Measurements from ENCODE around the gene ING4. TPM values are rescaled to one million over a fixed set of nuclear protein-coding genes. Genes with fewer than 3 reads are reported as not detected.

ING4 gene
- total RNA-seq, 1 donor from 2014 or later: 135 TPM

GRCh38 chr12:6604259-6605029, 58.5 kb downstream of the ING4 start:
- Mint-ChIP-seq H3K9me3 (no peaks in the 10 kb centered on the region), H3K27me3 (ENCODE audit: insufficient read depth, low read depth) (peaks cover 5% of the 10 kb centered on the region), H3K36me3 (peaks cover 40% of the 10 kb centered on the region), H3K27ac (no peak overlapping the region), H3K4me1 (peaks cover 29% of the 10 kb centered on the region), H3K4me3 (no peak overlapping the region)
- no peaks in the 10 kb centered on the region for H3K9me3 ChIP-seq (ENCODE audit: low read depth)
- H3K27me3 ChIP-seq: no peaks in the 10 kb centered on the region
- no peak for TF ChIP-seq CTCF (IDR thresholded peaks at IDR 0.05)
- no peak for TF ChIP-seq EZH2phosphoT487 (IDR thresholded peaks at IDR 0.05)
- TF ChIP-seq EZH2 (IDR thresholded peaks at IDR 0.05): no peak
- peaks cover 32% of the 10 kb centered on the region for H3F3A ChIP-seq (ENCODE audit: low read depth)
- H3K9ac ChIP-seq: peak overlapping the region; percentile 58
- peak overlapping the region; percentile 84 for H3K4me2 ChIP-seq
- H3K4me3 ChIP-seq: peak overlapping the region; percentile 68
- H2AFZ ChIP-seq (replicated peaks): no peak overlapping the region
- DNase-seq (ENCODE audit: low spot score): no peak
- peaks cover 14% of the 10 kb centered on the region for H3K36me3 ChIP-seq
- peaks cover 58% of the 10 kb centered on the region for H4K20me1 ChIP-seq (ENCODE audit: low read depth)
- no peak overlapping the region for H3K27ac ChIP-seq
- peaks cover 31% of the 10 kb centered on the region for H3K4me1 ChIP-seq
- peaks cover 70% of the 10 kb centered on the region for H3K79me2 ChIP-seq (ENCODE audit: low read depth)

GRCh38 chr12:6603095-6603567, 59.8 kb downstream of the ING4 start:
- Mint-ChIP-seq H3K4me1 (peaks cover 29% of the 10 kb centered on the region), H3K4me3 (peak overlapping the region; percentile 67), H3K27ac (no peak overlapping the region), H3K27me3 (ENCODE audit: insufficient read depth, low read depth) (peaks cover 5% of the 10 kb centered on the region), H3K9me3 (no peaks in the 10 kb centered on the region), H3K36me3 (peaks cover 47% of the 10 kb centered on the region)
- no peaks in the 10 kb centered on the region for H3K9me3 ChIP-seq (ENCODE audit: low read depth)
- TF ChIP-seq CTCF (IDR thresholded peaks at IDR 0.05) (no peak), EZH2phosphoT487 (IDR thresholded peaks at IDR 0.05) (no peak), EZH2 (IDR thresholded peaks at IDR 0.05) (no peak)
- H3K27me3 ChIP-seq: no peaks in the 10 kb centered on the region
- H3K36me3 ChIP-seq: peaks cover 14% of the 10 kb centered on the region
- DNase-seq (ENCODE audit: low spot score): peak; percentile 46
- peaks cover 31% of the 10 kb centered on the region for H3K4me1 ChIP-seq
- peak overlapping the region; percentile 84 for H3K4me2 ChIP-seq
- peaks cover 58% of the 10 kb centered on the region for H4K20me1 ChIP-seq (ENCODE audit: low read depth)
- H3K27ac ChIP-seq: peak overlapping the region; percentile 13
- H3K4me3 ChIP-seq: peak overlapping the region; percentile 10
- peak overlapping the region; percentile 11 for H3K9ac ChIP-seq
- H3K79me2 ChIP-seq (ENCODE audit: low read depth): peaks cover 74% of the 10 kb centered on the region
- H3F3A ChIP-seq (ENCODE audit: low read depth): peaks cover 20% of the 10 kb centered on the region
- H2AFZ ChIP-seq (replicated peaks): no peak overlapping the region

- peak overlapping the region; percentile 11 for H3K9ac ChIP-seq
- H3K4me3 ChIP-seq: no peak overlapping the region
- H3F3A ChIP-seq (ENCODE audit: low read depth): peaks cover 14% of the 10 kb centered on the region
- Mint-ChIP-seq H3K27me3 (ENCODE audit: insufficient read depth, low read depth) (peaks cover 5% of the 10 kb centered on the region), H3K36me3 (peaks cover 52% of the 10 kb centered on the region), H3K27ac (no peak overlapping the region), H3K4me1 (peaks cover 29% of the 10 kb centered on the region), H3K9me3 (no peaks in the 10 kb centered on the region), H3K4me3 (peak overlapping the region; percentile 54)
- DNase-seq (ENCODE audit: low spot score): no peak
- H3K4me2 ChIP-seq: peak overlapping the region; percentile 84
- no peaks in the 10 kb centered on the region for H3K27me3 ChIP-seq
- H2AFZ ChIP-seq (replicated peaks): no peak overlapping the region
- peaks cover 74% of the 10 kb centered on the region for H3K79me2 ChIP-seq (ENCODE audit: low read depth)
- peaks cover 14% of the 10 kb centered on the region for H3K36me3 ChIP-seq
- no peaks in the 10 kb centered on the region for H3K9me3 ChIP-seq (ENCODE audit: low read depth)
- TF ChIP-seq EZH2phosphoT487 (IDR thresholded peaks at IDR 0.05): no peak
- peak overlapping the region; percentile 13 for H3K27ac ChIP-seq
- H3K4me1 ChIP-seq: peaks cover 28% of the 10 kb centered on the region
- H4K20me1 ChIP-seq (ENCODE audit: low read depth): peaks cover 58% of the 10 kb centered on the region
Measured at GRCh38 chr12:6602526-6602925, 60.4 kb downstream of the ING4 start.

Small RNAs within 50 kb of the gene (small RNA-seq; reads per million reads assigned to genes)
- gene RNU6-781P: not detected

Other genes with a start within 250 kb of the ING4 start
- gene CD27, start 218.2 kb downstream of the ING4 start, total RNA-seq (ENCODE audit: low replicate concordance): 0.43 TPM in 1 of 2 replicates, not detected in the other
- 0.56 TPM in 1 of 2 replicates, not detected in the other for gene TAPBPL, start 211.1 kb downstream of the ING4 start, total RNA-seq (ENCODE audit: low replicate concordance)
- gene VAMP1, start 192.4 kb downstream of the ING4 start, total RNA-seq (ENCODE audit: low replicate concordance): 14.3 and 23.1 TPM in 2 replicates
- 95.2 and 143 TPM in 2 replicates for gene MRPL51, start 169.9 kb downstream of the ING4 start, total RNA-seq (ENCODE audit: low replicate concordance)
- gene NCAPD2, start 169.0 kb downstream of the ING4 start, total RNA-seq (ENCODE audit: low replicate concordance): 113 and 120 TPM in 2 replicates
- 3,866 and 6,177 TPM in 2 replicates for gene GAPDH, start 128.6 kb downstream of the ING4 start, total RNA-seq (ENCODE audit: low replicate concordance)
- gene IFFO1, start 107.1 kb downstream of the ING4 start, total RNA-seq (ENCODE audit: low replicate concordance): 9.9 and 21.1 TPM in 2 replicates
- 43.8 and 47.8 TPM in 2 replicates for gene NOP2, start 94.8 kb downstream of the ING4 start, total RNA-seq (ENCODE audit: low replicate concordance)
- gene CHD4, start 55.7 kb downstream of the ING4 start, total RNA-seq (ENCODE audit: low replicate concordance): 381 and 412 TPM in 2 replicates
- 0.04 and 0.22 TPM in 2 replicates for gene LPAR5, start 27.2 kb downstream of the ING4 start, total RNA-seq (ENCODE audit: low replicate concordance)
- 2.7 and 3.8 TPM in 2 replicates for gene ACRBP, start 15.7 kb downstream of the ING4 start, total RNA-seq (ENCODE audit: low replicate concordance)
- 38.0 and 52.0 TPM in 2 replicates for gene ZNF384, start 26.3 kb upstream of the ING4 start, total RNA-seq (ENCODE audit: low replicate concordance)
- gene PIANP, start 37.7 kb upstream of the ING4 start, total RNA-seq (ENCODE audit: low replicate concordance): 0.32 and 1.7 TPM in 2 replicates
- gene COPS7A, start 60.9 kb upstream of the ING4 start, total RNA-seq (ENCODE audit: low replicate concordance): 24.5 and 41.8 TPM in 2 replicates
- gene MLF2, start 90.0 kb upstream of the ING4 start, total RNA-seq (ENCODE audit: low replicate concordance): 120 and 164 TPM in 2 replicates
- 134 and 608 TPM in 2 replicates for gene PTMS, start 103.2 kb upstream of the ING4 start, total RNA-seq (ENCODE audit: low replicate concordance)
- gene LAG3, start 109.4 kb upstream of the ING4 start, total RNA-seq (ENCODE audit: low replicate concordance): 0.45 and 2.9 TPM in 2 replicates
- 2.0 and 2.5 TPM in 2 replicates for gene CD4, start 126.4 kb upstream of the ING4 start, total RNA-seq (ENCODE audit: low replicate concordance)
- 10.0 and 27.6 TPM in 2 replicates for gene GPR162, start 158.7 kb upstream of the ING4 start, total RNA-seq (ENCODE audit: low replicate concordance)
- gene P3H3, start 165.3 kb upstream of the ING4 start, total RNA-seq (ENCODE audit: low replicate concordance): 14.1 and 52.6 TPM in 2 replicates
- gene GNB3, start 177.8 kb upstream of the ING4 start, total RNA-seq (ENCODE audit: low replicate concordance): 2.7 and 7.6 TPM in 2 replicates
- gene CDCA3, start 188.2 kb upstream of the ING4 start, total RNA-seq (ENCODE audit: low replicate concordance): 62.1 and 73.5 TPM in 2 replicates
- gene USP5, start 189.0 kb upstream of the ING4 start, total RNA-seq (ENCODE audit: low replicate concordance): 60.9 and 101 TPM in 2 replicates
- 1,038 and 1,695 TPM in 2 replicates for gene TPI1, start 204.4 kb upstream of the ING4 start, total RNA-seq (ENCODE audit: low replicate concordance)
- gene SPSB2, start 210.2 kb upstream of the ING4 start, total RNA-seq (ENCODE audit: low replicate concordance): 0.65 and 6.6 TPM in 2 replicates
- gene LRRC23, start 241.7 kb upstream of the ING4 start, total RNA-seq (ENCODE audit: low replicate concordance): 4.1 and 5.2 TPM in 2 replicates

All from neural progenitor cell (in vitro differentiated cells).